GM19023 (cell line): ENCODE measurements around the gene IQSEC1.

ENCODE experiments used
- ATAC-seq: cut with Tn5 transposase; IDR thresholded peaks from one replicate; pipeline ENCODE4 v1.9.1; 2021; ENCODE audit warnings: mild to moderate bottlenecking, moderate library complexity; ENCODE audit not compliant: unreplicated experiment

Gene IQSEC1

GRCh38 chr3:13007251-13007941 lies 65.8 kb downstream of the IQSEC1 start:
- no peak for ATAC-seq

GRCh38 chr3:13006216-13006990 lies 66.8 kb downstream of the IQSEC1 start:
- ATAC-seq: no peak

- ATAC-seq: no peak
Observed at GRCh38 chr3:13005301-13005700, 67.9 kb downstream of the IQSEC1 start.

- no peak for ATAC-seq
Observed at GRCh38 chr3:13004376-13004775, 68.9 kb downstream of the IQSEC1 start.

- ATAC-seq: no peak
Observed at GRCh38 chr3:13003608-13004007, 69.6 kb downstream of the IQSEC1 start.

- peak; percentile 54 for ATAC-seq
Observed at GRCh38 chr3:13002398-13003124, 70.7 kb downstream of the IQSEC1 start.

- peak; percentile 29 for ATAC-seq
Observed at GRCh38 chr3:12999147-13000140, 73.8 kb downstream of the IQSEC1 start.

GRCh38 chr3:12998648-12999047 lies 74.6 kb downstream of the IQSEC1 start:
- ATAC-seq: no peak

- no peak for ATAC-seq
Observed at GRCh38 chr3:12997387-12997786, 75.8 kb downstream of the IQSEC1 start.

GRCh38 chr3:12996181-12996506 lies 77.1 kb downstream of the IQSEC1 start:
- ATAC-seq: no peak

- ATAC-seq: no peak
Observed at GRCh38 chr3:12995389-12996180, 77.6 kb downstream of the IQSEC1 start.

- ATAC-seq: peak; percentile 71
Observed at GRCh38 chr3:12994607-12995388, 78.4 kb downstream of the IQSEC1 start.

GRCh38 chr3:12994357-12994606 lies 78.9 kb downstream of the IQSEC1 start:
- peak; percentile 37 for ATAC-seq

GRCh38 chr3:12993517-12994356 lies 79.5 kb downstream of the IQSEC1 start:
- peak; percentile 32 for ATAC-seq

GRCh38 chr3:12992629-12993516 lies 80.4 kb downstream of the IQSEC1 start:
- ATAC-seq: no peak

GRCh38 chr3:12991861-12992281 lies 81.4 kb downstream of the IQSEC1 start:
- ATAC-seq: no peak

- ATAC-seq: no peak
Observed at GRCh38 chr3:12991481-12991837, 81.8 kb downstream of the IQSEC1 start.
